Measurements from ENCODE around the gene NYAP1.
"Not testable (repeated sequence)": the region's sequence is repeated elsewhere in the genome, so short reads cannot be mapped to it uniquely, and the experiment has no call there.

The NYAP1 gene

DNA sequence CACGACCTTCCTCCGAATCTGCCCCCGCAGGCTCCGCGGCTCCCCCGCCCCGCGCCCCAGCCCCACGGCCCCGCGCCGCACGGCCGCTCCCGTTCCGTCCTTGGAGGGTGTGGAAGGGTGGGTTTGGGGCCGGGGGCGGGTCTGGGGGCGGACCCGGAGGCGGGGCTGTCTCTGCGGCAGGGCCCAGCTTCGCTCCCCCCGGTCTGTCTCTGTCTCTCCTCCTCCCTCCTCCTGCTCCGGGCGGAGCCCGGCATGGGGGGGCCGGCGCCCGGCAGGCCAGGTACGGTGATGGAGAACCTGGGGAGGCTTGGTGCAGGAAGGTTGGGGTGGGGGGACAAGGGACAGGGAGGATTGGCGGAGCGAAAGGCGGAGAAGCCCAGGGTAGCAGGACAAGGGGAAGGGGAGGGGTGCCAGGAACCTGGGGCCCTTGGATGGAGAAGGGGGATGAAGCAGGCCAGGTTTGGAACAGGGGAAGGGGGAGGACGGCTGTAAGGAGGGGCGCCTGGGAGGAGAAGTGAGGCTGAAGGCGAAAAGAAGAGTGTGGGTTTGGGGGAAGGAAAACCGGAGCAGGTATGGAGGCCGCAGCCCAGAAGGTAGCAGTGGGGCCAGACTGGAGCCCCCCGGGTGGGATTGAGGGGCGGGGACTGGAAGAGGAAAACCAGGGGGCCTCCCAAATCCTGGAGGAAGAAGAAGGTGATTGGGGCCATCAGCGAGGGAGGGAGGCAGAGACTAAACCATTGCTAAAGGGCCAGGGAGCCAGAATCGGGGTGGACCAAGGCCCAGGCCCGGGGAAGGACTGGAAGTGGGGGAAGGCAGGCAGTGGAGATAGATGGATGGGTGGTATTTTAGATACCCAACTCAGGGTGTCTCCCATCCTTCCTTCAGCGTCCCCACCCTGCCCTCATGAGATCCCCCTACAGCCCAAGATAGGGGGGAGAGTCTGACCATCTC lies at the start of gene NYAP1:
Gene NYAP1 (plus strand): TSS at position 206 of the 951 bp plus-strand sequence. CDS start 1,385 bp downstream, outside the sequence.
- no peak for DNase-seq

- no peak for DNase-seq
Measured at GRCh38 chr7:100434297-100435144, 49.2 kb upstream of the NYAP1 start.

GRCh38 chr7:100435401-100436304 lies 48.1 kb upstream of the NYAP1 start:
- no peak for DNase-seq

GRCh38 chr7:100437150-100438100 lies 46.3 kb upstream of the NYAP1 start:
- no peak for DNase-seq

DNA sequence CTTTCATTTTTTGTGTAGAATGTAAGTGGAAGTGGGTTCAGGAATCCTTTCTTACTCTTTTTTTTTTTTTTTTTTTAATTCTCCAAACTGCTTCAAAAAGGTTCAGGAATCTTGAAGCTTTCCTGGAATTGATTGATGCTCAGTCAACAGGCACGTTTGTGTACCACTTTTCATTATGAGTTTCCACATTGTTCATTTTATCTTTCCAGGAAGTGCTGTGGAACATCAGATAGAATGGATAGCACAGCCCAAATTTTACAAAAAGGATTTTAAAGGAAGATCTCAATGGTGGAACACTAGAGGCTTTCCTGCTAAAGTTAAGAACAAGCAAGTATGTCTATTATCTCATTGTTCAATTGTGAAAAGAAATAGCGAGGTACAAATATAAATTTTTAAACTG lies 45.6 kb upstream of the NYAP1 start:
- DNase-seq, result no peak

GRCh38 chr7:100438731-100439130 lies 45.0 kb upstream of the NYAP1 start:
- DNase-seq, result not testable (repeated sequence)

DNA sequence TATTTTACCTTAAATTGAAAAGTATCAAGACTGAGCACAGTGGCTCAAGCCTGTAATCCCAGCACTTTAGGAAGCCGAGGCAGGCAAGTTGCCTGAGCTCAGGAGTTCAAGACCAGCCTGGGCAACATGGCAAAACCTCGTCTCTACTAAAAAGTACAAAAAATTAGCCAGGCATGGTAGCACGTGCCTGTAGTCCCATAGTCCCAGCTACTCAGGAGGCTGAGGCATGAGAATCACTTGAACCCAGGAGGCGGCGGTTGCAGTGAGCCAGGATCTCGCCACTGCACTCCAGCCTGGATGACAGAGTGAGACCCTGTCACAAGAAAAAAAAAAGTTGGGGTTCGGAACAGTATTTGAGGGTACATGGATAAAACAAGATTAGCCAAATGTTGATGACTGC lies 44.5 kb upstream of the NYAP1 start:
- DNase-seq, result not testable (repeated sequence)

DNA sequence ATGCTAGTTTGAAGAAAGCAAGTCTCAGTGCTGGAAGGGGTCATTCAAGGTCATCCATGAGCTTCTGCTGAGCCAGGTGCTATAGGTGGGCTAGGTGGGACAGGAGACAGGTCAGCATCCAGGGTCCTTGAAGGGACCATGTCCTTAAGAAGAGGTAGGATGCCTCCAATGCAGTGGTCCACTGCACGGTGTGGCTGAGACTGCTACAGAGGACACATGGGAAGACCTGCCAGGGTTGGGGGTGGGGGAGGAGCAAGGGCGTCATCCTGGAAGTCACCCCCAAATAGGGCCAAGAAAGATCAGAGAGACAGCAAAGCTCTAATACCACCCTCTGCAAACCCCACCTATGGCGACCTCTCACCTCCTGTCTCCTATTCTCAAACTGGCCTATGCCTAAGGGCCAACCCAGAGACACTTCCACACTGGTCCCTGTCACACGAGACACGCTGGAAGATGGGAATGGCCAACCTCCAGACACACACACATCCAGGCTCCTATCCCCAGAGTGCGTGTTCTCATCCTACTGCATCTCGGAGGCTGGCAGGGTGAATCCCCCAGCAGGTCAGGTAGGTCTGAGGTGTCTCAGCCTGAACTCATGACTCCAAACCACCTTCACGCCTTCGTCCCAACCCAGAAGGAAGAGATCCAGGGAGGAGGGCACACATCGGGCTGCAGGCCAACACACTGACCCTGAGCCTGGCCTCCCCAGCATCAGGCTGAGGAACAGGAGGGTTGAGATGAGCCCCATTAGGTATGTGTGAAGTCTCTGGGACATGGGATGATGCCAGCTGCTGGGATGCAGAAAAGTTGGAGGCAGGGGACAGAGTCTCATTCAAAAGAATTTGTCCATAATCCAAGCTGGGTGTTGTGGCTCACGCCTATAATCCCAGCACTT lies 41.8 kb upstream of the NYAP1 start:
- DNase-seq, result no peak

- DNase-seq, result no peak
Measured at GRCh38 chr7:100443096-100443840, 40.5 kb upstream of the NYAP1 start.

DNA sequence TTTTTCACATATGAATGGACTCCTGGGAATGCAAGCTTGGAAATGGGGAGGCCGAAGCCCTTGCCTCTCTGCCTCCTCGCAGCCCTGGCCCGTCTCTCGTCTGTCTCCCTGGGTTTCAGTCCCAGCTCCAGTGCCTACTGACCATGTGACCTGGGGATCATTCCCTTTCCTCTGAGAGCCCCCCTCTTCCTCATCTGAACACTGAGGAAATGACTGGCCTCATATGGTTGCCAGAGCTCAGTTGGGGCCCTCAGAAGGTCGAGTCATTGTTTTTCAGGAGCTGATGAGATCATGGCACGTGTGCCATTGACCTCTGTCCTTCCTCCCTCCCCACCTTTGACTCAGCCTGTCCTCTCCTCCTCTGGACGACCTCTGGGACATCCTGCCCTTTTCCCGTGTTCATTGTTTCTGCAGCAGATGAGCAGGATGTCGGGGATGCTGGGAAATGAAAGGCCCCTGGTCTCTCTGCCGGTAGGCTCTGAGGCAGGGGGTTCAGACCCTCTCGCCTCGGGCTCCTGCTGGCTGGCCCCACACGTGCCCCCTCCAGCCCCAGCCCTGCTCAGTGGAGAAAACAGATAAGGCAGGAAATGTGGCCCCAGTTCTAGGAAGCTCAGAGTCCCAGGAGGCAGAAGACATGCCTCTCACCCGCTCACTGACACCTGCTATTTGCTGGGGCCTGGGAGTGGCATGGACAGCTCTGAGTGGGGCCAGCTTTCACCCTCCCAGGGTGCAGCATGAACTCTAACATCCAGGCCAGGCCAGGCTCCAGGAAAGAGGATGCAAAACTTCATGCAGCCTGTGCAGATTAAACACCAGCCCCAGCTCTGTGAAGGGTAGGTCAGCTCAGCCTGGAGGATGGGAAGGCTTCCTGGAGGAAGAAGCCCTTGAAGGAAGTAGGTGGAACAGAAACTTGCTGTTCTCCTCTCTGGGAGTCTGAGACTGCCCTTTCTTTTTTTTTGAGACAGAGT lies 39.1 kb upstream of the NYAP1 start:
- no peak for DNase-seq

DNA sequence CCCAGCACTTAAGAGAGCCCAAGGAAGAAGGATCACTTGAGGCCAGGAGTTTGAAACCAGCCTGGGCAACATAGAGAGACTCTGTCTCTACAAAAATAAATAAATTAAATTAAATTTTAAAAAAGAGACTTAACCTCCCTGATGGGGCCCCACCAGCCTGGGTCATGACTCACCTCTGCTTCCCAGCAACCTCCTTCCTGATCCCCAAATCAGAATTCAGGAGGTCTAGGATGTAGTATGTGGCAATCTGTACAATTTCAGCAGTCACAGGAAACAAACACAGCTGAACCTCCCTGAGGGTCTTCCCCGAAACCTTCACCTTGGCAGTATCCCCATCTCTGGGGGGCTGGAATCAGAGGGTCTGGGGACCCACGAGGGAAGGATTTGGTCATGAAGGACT lies 37.7 kb upstream of the NYAP1 start:
- DNase-seq, result no peak

DNA sequence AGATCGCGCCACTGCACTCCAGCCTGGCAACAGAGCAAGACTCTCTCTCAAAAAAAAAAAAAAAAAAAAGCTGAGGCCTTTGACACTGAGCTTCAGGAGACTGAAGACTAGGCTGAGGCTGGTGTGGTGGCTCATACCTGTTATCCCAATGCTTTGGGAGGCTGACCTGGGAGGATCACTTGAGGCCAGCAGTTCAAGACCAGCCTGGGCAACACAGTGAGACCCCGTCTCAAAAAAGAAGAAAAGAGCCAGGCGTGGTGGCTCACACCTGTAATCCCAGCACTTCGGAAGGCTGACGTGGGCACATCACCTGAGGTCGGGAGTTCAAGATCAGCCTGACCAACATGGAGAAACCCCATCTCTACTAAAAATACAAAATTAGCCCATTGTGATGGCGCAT lies 36.4 kb upstream of the NYAP1 start:
- not testable (repeated sequence) for DNase-seq

GRCh38 chr7:100449190-100449795 lies 34.4 kb upstream of the NYAP1 start:
- DNase-seq, result no peak

DNA sequence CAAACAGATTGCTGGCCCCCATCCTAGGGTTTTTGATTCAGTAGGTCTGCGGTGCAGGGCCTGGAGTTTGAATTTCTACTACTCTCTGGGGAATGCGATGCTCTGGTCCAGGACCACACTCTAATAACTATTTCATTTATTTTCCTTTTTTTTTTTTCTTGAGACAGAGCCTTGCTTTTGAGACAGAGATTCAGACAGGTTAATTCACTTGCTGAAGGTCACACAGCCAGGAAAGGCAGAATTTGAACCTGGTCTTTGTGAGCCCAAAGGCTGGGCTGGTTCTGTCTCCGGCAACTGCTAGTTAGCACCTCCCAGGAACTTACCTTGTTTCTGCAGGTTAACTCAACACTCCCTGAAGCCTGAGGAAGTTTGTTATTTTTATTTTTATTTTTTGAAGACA lies 31.2 kb upstream of the NYAP1 start:
- no peak for DNase-seq

- DNase-seq, result not testable (repeated sequence)
Measured at GRCh38 chr7:100453854-100454253, 29.9 kb upstream of the NYAP1 start.

DNA sequence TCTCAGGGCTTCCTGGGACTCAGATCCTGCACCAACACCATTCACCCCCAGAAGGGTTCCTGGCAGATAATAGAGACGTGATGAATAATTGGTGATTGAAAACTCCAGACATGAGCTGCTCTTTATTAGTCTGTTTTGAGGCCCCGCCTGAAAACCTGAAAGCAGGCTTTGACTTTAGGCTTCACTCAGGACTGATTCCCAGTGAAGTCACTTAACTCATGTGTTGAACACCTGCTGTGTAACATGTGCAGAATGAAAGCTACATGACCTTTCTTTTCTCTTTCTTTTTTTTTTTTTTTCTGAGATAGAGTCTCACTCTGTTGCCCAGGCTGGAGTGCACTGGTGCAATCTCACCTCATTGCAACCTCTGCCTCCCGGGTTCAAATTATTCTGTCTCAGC lies 28.5 kb upstream of the NYAP1 start:
- no peak for DNase-seq

DNA sequence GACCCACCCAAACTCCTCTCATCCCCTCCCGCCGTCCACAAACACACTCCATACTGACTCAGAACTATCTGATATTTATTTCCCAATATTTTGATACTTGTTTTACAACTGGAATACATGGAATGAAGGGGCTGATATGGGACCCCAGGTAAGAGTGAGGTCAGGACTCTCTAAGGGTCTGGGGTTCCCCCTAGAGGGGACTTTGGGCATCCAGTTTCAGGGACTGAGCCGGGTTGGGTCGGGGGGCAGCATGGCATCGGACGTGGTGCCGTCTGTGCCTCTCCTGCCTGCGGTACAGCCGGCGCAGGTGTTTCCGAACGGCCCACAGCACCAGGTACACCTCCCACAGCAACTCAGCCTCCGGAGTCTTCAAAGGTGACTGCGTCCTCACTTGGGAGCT lies 27.2 kb upstream of the NYAP1 start:
- DNase-seq, result no peak

DNA sequence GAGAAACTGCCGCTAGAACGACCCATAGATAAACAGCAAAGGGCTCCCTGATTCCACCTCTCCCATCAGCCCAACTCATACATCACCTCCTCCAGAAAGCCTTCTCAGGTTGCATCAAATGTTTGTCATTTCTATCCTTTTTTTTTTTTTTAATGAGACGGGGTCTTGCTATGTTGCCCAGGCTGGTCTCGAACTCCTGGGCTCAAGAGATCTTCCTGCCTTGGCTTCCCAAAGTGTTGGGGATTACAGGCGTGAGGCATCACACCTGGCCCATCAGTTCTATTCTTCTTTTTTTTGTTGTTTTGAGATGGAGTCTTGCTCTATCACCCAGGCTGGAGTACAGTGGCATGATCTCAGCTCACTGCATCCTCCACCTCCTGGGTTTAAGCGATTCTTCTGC lies 26.7 kb upstream of the NYAP1 start:
- no peak for DNase-seq

All from NCI-H2081 treated with DMSO at 0.1 percent for 48 hours (cell line).